Lower leg skin (tissue), 4 donors: ENCODE results near the gene HPD. TPM values are rescaled to one million over a fixed set of nuclear protein-coding genes. Genes with fewer than 3 reads are reported as not detected.

Source experiments
- DNase-seq, 2 donors: peaks; one replicate each; pipeline ENCODE4 v3.0.0-alpha.2; 2019; ENCODE audit warnings: low spot score in 2 of 2
- H3K4me3 ChIP-seq: fragments of 200-600 bp; sonication (generic); 2 replicates; pipeline ENCODE4 v1.5.1; 2017; ENCODE audit warnings: mild to moderate bottlenecking, low read depth; ENCODE audit not compliant: poor library complexity, severe bottlenecking
- CTCF ChIP-seq, 3 donors: fragments of 450-650 bp; IDR thresholded peaks; one replicate each; pipeline ENCODE4 v1.5.1; 2016; ENCODE audit warnings: antibody characterized with exemption in 3 of 3, mild to moderate bottlenecking in 3 of 3, moderate library complexity in 2 of 3
- POLR2A ChIP-seq, 2 donors: fragments of 450-650 bp; IDR thresholded peaks; one replicate each; pipeline ENCODE4 v1.6.1; 2016 to 2017; ENCODE audit warnings: antibody characterized with exemption in 2 of 2, mild to moderate bottlenecking in 1 of 2, moderate library complexity in 1 of 2
- WGBS, 2 donors: methylation state at CpG; one replicate each; pipeline ENCODE4 v1.1.5; 2018; 5-methylcytosine and 5-hydroxymethylcytosine counted together
- intact Hi-C: fragments of 100-400 bp; cut with DNase I; formaldehyde crosslinking; loops from one replicate; pipeline ENCODE4 v1.15.0; 2023; ENCODE audit warnings: low total_unique reads
- total RNA-seq, 4 donors: library from RNA; depleted of rRNA; stranded (reverse); fragments of >200 nt; gene quantifications; one replicate each; pipeline ENCODE4 v1.1.0, GENCODE V29; 2016

The HPD gene
- total RNA-seq, 4 donors from 2014 or later = not detected

- 15 to 19% methylated on average over 19 to 23 of the region's 26 CpGs for WGBS, 2 donors
- intact Hi-C loops = no loop called here
- TF ChIP-seq POLR2A (IDR thresholded peaks at IDR 0.05) (no peak), CTCF (IDR thresholded peaks at IDR 0.05) (no peak)
- peak overlapping the region; percentile 30 for H3K4me3 ChIP-seq
- DNase-seq = peak in 1 of 2 donors; percentile 93
These were observed 46.3 kb downstream of the HPD start for GRCh38 chr12:121812320-121812871.

GRCh38 chr12:121811434-121812319, 47.0 kb downstream of the HPD start:
- TF ChIP-seq CTCF (IDR thresholded peaks at IDR 0.05) (peak in 1 of 3 donors; percentile 64), POLR2A (IDR thresholded peaks at IDR 0.05) (no peak)
- DNase-seq = peak in 1 of 2 donors; percentile 93
- intact Hi-C loops = no loop called here
- peak overlapping the region; percentile 30 for H3K4me3 ChIP-seq
- WGBS, 2 donors = 9 to 10% methylated on average over 19 to 21 of the region's 46 CpGs

GRCh38 chr12:121810833-121811433, 47.7 kb downstream of the HPD start:
- no peak overlapping the region for H3K4me3 ChIP-seq
- WGBS, 2 donors = 54 to 57% methylated on average over 6 of the region's 6 CpGs
- TF ChIP-seq POLR2A (IDR thresholded peaks at IDR 0.05) (no peak), CTCF (IDR thresholded peaks at IDR 0.05) (no peak)
- intact Hi-C loops = no loop called here
- DNase-seq = no peak

GRCh38 chr12:121810234-121810817, 48.3 kb downstream of the HPD start:
- WGBS, 2 donors = 80 to 86% methylated on average over 29 to 30 of the region's 33 CpGs
- no peak for TF ChIP-seq POLR2A (IDR thresholded peaks at IDR 0.05)
- no peak for TF ChIP-seq CTCF (IDR thresholded peaks at IDR 0.05)
- H3K4me3 ChIP-seq = no peak overlapping the region
- DNase-seq = no peak
- intact Hi-C loops = no loop called here

GRCh38 chr12:121809712-121810116, 48.9 kb downstream of the HPD start:
- intact Hi-C loops = no loop called here
- WGBS, 2 donors = 89 to 91% methylated on average over 27 of the region's 27 CpGs
- no peak for DNase-seq
- TF ChIP-seq POLR2A (IDR thresholded peaks at IDR 0.05) (no peak), CTCF (IDR thresholded peaks at IDR 0.05) (no peak)
- no peak overlapping the region for H3K4me3 ChIP-seq
